ENCODE results near the gene GRAMD1B. TPM values are rescaled to one million over a fixed set of nuclear protein-coding genes. Genes with fewer than 3 reads are reported as not detected.

Gene GRAMD1B
- total RNA-seq, 1 experiment from 2014 or later, result 12.7 TPM

DNA sequence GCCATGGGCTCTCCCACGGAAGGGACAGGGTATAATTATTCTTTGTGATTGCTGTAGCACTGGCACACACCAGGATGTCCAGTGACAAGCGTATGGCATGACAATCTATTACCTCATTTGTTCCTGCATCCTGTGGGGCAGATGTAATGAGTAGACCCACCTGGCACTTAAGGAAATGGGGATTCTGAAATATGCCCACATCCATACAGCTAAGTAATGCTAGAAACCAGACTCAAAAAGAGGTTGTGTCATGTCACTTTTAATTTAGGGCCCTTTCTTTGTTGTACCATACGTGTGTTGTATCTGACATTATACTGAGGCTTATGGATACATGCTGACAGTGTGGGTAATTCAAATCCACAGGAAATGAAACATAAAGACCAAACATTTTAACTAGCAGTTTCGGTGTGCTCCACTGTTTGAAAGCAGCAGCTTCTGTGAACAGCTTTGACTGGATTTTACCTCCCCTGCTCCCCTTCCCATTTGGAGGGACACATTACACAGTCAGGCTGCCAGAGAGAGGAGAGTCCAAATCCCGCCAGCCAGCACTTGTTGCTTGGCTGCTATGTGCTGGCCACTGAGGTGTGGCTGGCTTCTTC lies 21.2 kb downstream of the GRAMD1B start:
- RAD21 ChIA-PET (ENCODE audit: low non-redundant PET in 1 of 2, low total read pairs in 2 of 2, uncharacterized antibody in 2 of 2, unreplicated experiment in 2 of 2), result no interaction called here
- no TSS peak for BruUV-seq (replicated peaks)
- no peaks in the 10 kb centered on the region for H3K9me3 ChIP-seq (ENCODE audit: control insufficient read depth in 1 of 2, insufficient read depth in 1 of 2, low read depth in 1 of 2, low read length in 2 of 2)
- H3K4me2 ChIP-seq (ENCODE audit: low read length), result no peak overlapping the region
- CTCF ChIA-PET, result no interaction called here
- H3K27ac ChIP-seq (ENCODE audit: low read depth, low read length), result no peak overlapping the region
- no peaks in the 10 kb centered on the region for H3K36me3 ChIP-seq (ENCODE audit: control insufficient read depth in 1 of 2, insufficient read depth in 2 of 2, low read length in 2 of 2)
- H3K9me2 ChIP-seq (ENCODE audit: insufficient read depth), result no peaks in the 10 kb centered on the region
- H3K9ac ChIP-seq (ENCODE audit: low read length), result no peak overlapping the region
- POLR2A ChIA-PET, result no interaction called here
- DNase-seq (ENCODE audit: low read depth, low spot score) (no peak), ATAC-seq (no peak)
- H3K4me3 ChIP-seq (replicated peaks in 1 of 2; ENCODE audit: low read depth in 1 of 2, low read length in 2 of 2), result no peak overlapping the region
- no peak overlapping the region for H2AFZ ChIP-seq (ENCODE audit: low read depth, low read length, poor library complexity, severe bottlenecking)
- no peaks in the 10 kb centered on the region for H4K20me1 ChIP-seq (ENCODE audit: insufficient read depth)
- H3K27me3 ChIP-seq (ENCODE audit: insufficient read depth, low read length), result no peaks in the 10 kb centered on the region
- intact Hi-C loops (cut with micrococcal nuclease), result no loop called here
- H3K79me2 ChIP-seq (ENCODE audit: insufficient read depth, low read length), result no peaks in the 10 kb centered on the region
- TF ChIP-seq ZNF274 (IDR thresholded peaks at IDR 0.05; ENCODE audit: low read depth, low read length), result no peak
- TF ChIP-seq JUND (IDR thresholded peaks at IDR 0.05), result no peak
- no peak for TF ChIP-seq SRF (IDR thresholded peaks at IDR 0.05; ENCODE audit: low read depth)
- TF ChIP-seq SP1 (IDR thresholded peaks at IDR 0.05; ENCODE audit: low read depth), result no peak
- no peak for TF ChIP-seq FOSL1 (IDR thresholded peaks at IDR 0.05; ENCODE audit: low read depth)
- TF ChIP-seq POLR2A (IDR thresholded peaks at IDR 0.05; ENCODE audit: borderline replicate concordance, extremely low read depth, insufficient read depth, insufficient read length), result no peak
- peaks cover 19 to 34% of the 10 kb centered on the region in 2 experiments for H3K4me1 ChIP-seq (ENCODE audit: control insufficient read depth in 1 of 2, insufficient read depth in 2 of 2, low read length in 2 of 2)

DNA sequence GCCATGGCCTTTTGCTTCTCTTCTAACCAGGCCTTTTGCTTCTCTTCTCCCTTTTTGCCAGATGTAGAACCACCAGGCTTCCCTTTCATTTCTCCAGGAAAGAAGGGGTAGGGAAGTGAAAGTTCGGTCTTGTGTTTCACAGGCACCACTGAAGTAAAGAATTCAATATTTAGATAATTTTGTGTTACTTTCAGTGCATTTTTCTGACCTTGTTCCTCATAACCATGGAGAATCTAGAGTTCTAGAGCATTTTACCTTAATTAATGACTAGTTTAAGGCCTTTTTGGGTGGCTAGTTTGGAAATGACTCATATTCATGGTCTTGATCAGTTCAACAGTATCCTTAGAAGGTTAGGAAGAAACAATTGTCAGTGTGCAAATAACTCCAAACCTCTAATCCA lies 22.7 kb downstream of the GRAMD1B start:
- no peak overlapping the region for H3K9ac ChIP-seq (ENCODE audit: low read length)
- ChIA-PET POLR2A (no interaction called here), RAD21 (ENCODE audit: low non-redundant PET in 1 of 2, low total read pairs in 2 of 2, uncharacterized antibody in 2 of 2, unreplicated experiment in 2 of 2) (no interaction called here), CTCF (interaction anchor here (1.1 kb wide), 1 partner anchor 45 kb away, joined by 5 read pairs; no protein-coding TSS in a partner anchor)
- no peak overlapping the region for H3K4me2 ChIP-seq (ENCODE audit: low read length)
- H3K27me3 ChIP-seq (ENCODE audit: insufficient read depth, low read length), result no peaks in the 10 kb centered on the region
- TF ChIP-seq ZFX (IDR thresholded peaks at IDR 0.05), result no peak
- no peak for TF ChIP-seq FOSL1 (IDR thresholded peaks at IDR 0.05; ENCODE audit: low read depth)
- no peak for TF ChIP-seq EZH2 (IDR thresholded peaks at IDR 0.05)
- no peak for TF ChIP-seq JUND (IDR thresholded peaks at IDR 0.05)
- TF ChIP-seq ZNF274 (IDR thresholded peaks at IDR 0.05; ENCODE audit: low read depth, low read length), result no peak
- TF ChIP-seq POLR2AphosphoS5 (IDR thresholded peaks at IDR 0.05; ENCODE audit: low read depth, low read length), result no peak
- TF ChIP-seq SIN3A (IDR thresholded peaks at IDR 0.05; ENCODE audit: low read depth), result no peak
- TF ChIP-seq CBX3 (IDR thresholded peaks at IDR 0.05; ENCODE audit: low read depth), result no peak
- no peak for TF ChIP-seq CEBPB (IDR thresholded peaks at IDR 0.05; ENCODE audit: low read depth)
- no peak for TF ChIP-seq SRF (IDR thresholded peaks at IDR 0.05; ENCODE audit: low read depth)
- TF ChIP-seq, protein P1, sequence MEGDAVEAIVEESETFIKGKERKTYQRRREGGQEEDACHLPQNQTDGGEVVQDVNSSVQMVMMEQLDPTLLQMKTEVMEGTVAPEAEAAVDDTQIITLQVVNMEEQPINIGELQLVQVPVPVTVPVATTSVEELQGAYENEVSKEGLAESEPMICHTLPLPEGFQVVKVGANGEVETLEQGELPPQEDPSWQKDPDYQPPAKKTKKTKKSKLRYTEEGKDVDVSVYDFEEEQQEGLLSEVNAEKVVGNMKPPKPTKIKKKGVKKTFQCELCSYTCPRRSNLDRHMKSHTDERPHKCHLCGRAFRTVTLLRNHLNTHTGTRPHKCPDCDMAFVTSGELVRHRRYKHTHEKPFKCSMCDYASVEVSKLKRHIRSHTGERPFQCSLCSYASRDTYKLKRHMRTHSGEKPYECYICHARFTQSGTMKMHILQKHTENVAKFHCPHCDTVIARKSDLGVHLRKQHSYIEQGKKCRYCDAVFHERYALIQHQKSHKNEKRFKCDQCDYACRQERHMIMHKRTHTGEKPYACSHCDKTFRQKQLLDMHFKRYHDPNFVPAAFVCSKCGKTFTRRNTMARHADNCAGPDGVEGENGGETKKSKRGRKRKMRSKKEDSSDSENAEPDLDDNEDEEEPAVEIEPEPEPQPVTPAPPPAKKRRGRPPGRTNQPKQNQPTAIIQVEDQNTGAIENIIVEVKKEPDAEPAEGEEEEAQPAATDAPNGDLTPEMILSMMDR (IDR thresholded peaks at IDR 0.05 in 2 of 3, conservative IDR thresholded peaks at IDR 0.05 in 1 of 3; ENCODE audit: borderline replicate concordance in 1 of 3, insufficient read depth in 1 of 3, low read depth in 2 of 3, low read length in 2 of 3), result no peak
- no peak for DNase-seq (ENCODE audit: low read depth, low spot score)
- no peaks in the 10 kb centered on the region for H3K79me2 ChIP-seq (ENCODE audit: insufficient read depth, low read length)
- H3K4me3 ChIP-seq (replicated peaks in 1 of 2; ENCODE audit: low read depth in 1 of 2, low read length in 2 of 2), result no peak overlapping the region
- H3K4me1 ChIP-seq (ENCODE audit: control insufficient read depth in 1 of 2, insufficient read depth in 2 of 2, low read length in 2 of 2), result peaks cover 22 to 48% of the 10 kb centered on the region in 2 experiments
- no peak for ATAC-seq
- intact Hi-C loops (cut with micrococcal nuclease), result no loop called here
- H2AFZ ChIP-seq (ENCODE audit: low read depth, low read length, poor library complexity, severe bottlenecking), result no peak overlapping the region
- no peak overlapping the region for H3K27ac ChIP-seq (ENCODE audit: low read depth, low read length)
- H3K9me3 ChIP-seq (ENCODE audit: control insufficient read depth in 1 of 2, insufficient read depth in 1 of 2, low read depth in 1 of 2, low read length in 2 of 2), result no peaks in the 10 kb centered on the region
- H4K20me1 ChIP-seq (ENCODE audit: insufficient read depth), result no peaks in the 10 kb centered on the region
- BruUV-seq (replicated peaks), result no TSS peak
- no peaks in the 10 kb centered on the region for H3K9me2 ChIP-seq (ENCODE audit: insufficient read depth)
- no peaks in the 10 kb centered on the region for H3K36me3 ChIP-seq (ENCODE audit: control insufficient read depth in 1 of 2, insufficient read depth in 2 of 2, low read length in 2 of 2)
